IPS-20b (cell line): ENCODE results near the gene SELPLG.
"Not testable (repeated sequence)": the region's sequence is repeated elsewhere in the genome, so short reads cannot be mapped to it uniquely, and the experiment has no call there.

Experiments
- H3K27ac ChIP-seq: one replicate; pipeline ENCODE4 v1.5.1; 2013; ENCODE audit warnings: low read length
- H3K27me3 ChIP-seq: 2 replicates; pipeline ENCODE4 v1.6.1; 2013; ENCODE audit warnings: mild to moderate bottlenecking, low read length, inconsistent platforms; ENCODE audit not compliant: insufficient read depth
- H3K36me3 ChIP-seq: 2 replicates; pipeline ENCODE4 v1.6.1; 2013; ENCODE audit warnings: low read depth, mild to moderate bottlenecking, inconsistent platforms, low read length, moderate library complexity; ENCODE audit not compliant: insufficient read depth
- H3K4me1 ChIP-seq: 2 replicates; pipeline ENCODE4 v1.6.1; 2013; ENCODE audit warnings: mild to moderate bottlenecking, control low read depth, inconsistent platforms, low read length, moderate library complexity; ENCODE audit not compliant: insufficient read depth
- H3K4me3 ChIP-seq: 2 replicates; pipeline ENCODE4 v1.5.1; 2013; ENCODE audit warnings: mild to moderate bottlenecking, low read length, inconsistent platforms
- H3K9ac ChIP-seq: 2 replicates; pipeline ENCODE4 v1.6.1; 2013; ENCODE audit warnings: low read depth, mild to moderate bottlenecking, inconsistent platforms, low read length, moderate library complexity
- H3K9me3 ChIP-seq: 2 replicates; pipeline ENCODE4 v1.6.1; 2013; ENCODE audit warnings: mild to moderate bottlenecking, low read depth, low read length, inconsistent platforms; ENCODE audit not compliant: insufficient read depth

The SELPLG gene

DNA sequence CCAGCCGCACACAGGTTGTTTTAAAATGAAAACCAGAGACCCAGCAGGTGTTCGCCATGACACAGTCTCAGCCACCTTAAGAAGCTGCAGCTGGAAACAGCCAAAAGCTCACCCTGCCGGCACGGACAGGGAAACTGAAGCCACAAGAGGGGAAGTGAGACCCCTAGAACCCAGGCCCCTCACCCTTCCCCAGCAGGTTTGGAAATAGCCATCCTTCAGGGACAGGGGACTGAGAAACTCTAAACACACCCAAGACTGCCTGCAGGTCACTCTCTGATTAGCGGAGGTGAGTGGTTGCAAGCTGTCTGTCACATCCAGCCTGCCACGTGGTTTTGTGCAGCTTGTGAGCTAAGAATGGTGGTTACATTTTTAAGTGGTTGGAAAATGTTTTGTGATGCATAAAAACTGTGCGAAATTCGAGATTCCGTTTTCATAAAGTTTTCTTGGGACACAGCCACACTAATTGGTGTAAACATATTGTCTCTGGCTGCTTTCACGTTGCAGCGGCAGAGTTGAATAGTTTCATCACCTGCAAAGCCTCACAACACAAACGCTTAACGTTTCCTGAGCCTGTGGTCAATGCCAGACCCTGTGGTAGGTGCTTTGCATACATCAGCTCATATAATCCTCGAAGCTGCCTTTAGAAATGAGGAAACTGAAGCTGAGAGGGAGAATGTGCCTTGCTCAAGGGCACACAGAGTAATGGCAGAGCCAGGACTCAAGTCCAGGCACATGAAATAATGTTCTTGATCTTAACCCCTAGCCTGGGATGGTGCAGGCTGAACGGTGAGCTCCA is 1.7 kb upstream of the SELPLG start:
- Histone ChIP-seq H3K27ac (no peak overlapping the region), H3K9ac (peak overlapping the region; percentile 27; the same call in 1 of the 2 replicates), H3K27me3 (no peaks in the 10 kb centered on the region), H3K4me3 (no peak overlapping the region), H3K36me3 (no peaks in the 10 kb centered on the region), H3K9me3 (no peaks in the 10 kb centered on the region), H3K4me1 (peaks cover 38% of the 10 kb centered on the region)

DNA sequence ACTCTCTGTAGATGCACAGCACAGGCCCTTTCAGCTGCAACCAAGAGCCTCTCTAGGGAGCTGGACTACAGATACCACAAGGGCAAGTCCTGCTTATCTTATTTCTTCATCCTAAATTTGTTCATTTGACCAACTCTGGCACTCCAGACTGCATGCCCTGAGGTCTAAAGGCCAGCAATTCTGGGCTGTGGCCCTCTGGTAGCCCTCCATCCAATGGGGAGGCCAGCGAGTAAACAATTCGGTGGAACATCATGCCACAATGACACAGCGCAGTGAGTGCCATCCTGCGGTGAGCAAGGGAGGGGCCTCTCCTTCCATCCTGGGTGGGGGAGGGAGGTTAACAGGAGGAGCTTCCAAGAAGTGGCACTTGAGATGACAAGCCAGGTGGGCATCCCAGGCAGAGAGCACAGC is 652 bp upstream of the SELPLG start:
- Histone ChIP-seq H3K9ac (no peak overlapping the region), H3K4me3 (no peak overlapping the region), H3K27me3 (no peaks in the 10 kb centered on the region), H3K4me1 (peaks cover 38% of the 10 kb centered on the region), H3K36me3 (no peaks in the 10 kb centered on the region), H3K9me3 (no peaks in the 10 kb centered on the region), H3K27ac (no peak overlapping the region)

DNA sequence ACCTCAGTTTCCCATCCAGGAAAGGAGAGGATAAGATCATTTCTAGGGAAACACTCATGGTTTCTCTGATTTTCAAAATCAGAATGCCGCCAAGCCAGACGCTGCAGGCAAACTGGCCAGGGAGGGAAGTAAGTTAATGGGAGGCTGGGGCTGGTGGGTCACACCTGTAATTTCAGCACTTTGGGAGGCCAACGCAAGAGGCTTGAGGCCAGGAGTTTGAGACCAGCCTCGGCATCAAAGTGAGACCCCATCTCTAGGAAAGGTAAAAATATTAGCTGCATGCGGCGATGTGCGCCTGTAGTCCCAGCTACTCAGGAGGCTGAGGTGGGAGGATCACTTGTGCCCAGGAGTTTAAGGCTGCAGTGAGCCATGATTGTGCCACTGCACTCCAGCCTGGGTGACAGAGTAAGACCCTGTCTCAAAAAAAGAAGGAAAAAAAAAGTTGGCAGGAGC is 587 bp downstream of the SELPLG start:
- H3K4me3 ChIP-seq, result no peak overlapping the region
- H3K4me1 ChIP-seq, result peaks cover 27% of the 10 kb centered on the region
- H3K9ac ChIP-seq, result no peak overlapping the region
- H3K36me3 ChIP-seq, result no peaks in the 10 kb centered on the region
- H3K27me3 ChIP-seq, result no peaks in the 10 kb centered on the region
- no peak overlapping the region for H3K27ac ChIP-seq
- no peaks in the 10 kb centered on the region for H3K9me3 ChIP-seq

DNA sequence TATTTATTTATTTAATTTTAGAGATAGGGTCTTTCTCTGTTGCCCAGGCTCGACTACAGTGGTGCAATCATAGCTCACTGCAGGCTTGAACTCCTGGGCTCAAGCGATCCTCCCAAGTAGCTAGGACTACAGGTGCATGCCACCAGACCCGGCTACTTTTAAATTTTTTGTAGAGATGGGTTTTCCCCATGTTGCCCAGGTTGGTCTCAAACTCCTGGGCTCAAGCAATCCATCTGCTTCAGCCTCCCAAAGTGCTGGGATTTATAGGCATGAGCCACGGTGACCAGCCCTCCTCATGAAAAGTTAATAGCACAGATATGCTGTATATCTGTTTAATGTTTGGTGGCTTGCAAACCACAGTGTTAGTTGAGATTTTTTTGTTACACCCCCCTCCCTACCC is 2.4 kb downstream of the SELPLG start:
- H3K27ac ChIP-seq, H3K9me3 ChIP-seq, H3K36me3 ChIP-seq, H3K4me3 ChIP-seq, H3K9ac ChIP-seq, H3K27me3 ChIP-seq: not testable (repeated sequence)
- peaks cover 14% of the 10 kb centered on the region for H3K4me1 ChIP-seq

DNA sequence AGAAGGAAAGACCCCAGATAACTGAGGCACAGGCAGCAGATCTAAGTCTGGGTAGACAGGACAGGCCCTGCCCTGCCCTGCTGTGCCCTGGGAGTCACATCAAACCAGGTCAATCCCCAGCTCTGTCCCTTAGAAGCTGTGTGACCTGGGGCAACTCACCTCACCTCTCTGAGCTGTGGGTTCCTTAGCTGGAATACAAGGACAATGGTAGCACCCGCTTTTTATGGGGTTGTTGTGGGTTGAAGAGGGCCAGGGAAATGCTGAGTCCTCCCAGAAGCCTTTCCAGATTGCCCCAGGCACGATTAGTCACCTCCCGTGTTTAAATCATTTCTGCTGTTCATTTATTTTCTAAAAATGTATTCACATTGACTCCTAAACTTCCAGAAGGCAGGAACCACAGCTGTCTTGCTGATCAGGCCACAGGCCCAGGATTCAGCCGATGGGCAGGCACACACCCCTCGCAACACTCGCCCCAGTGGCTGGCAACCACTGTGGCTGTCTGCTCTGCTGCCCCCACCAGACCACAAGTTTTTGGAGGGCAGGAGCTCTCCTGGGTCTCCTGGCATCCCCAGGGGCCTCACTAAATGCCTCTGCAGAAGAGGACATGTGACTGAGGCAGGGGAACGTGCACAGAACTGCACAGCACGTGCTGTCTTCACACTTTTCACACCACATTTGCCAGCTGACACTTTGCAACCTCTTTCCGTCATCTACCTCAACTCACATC is 3.0 kb downstream of the SELPLG start:
- Histone ChIP-seq H3K9me3 (no peaks in the 10 kb centered on the region), H3K4me3 (no peak overlapping the region), H3K27me3 (no peaks in the 10 kb centered on the region), H3K9ac (no peak overlapping the region), H3K27ac (no peak overlapping the region), H3K4me1 (peaks cover 16% of the 10 kb centered on the region), H3K36me3 (no peaks in the 10 kb centered on the region)

DNA sequence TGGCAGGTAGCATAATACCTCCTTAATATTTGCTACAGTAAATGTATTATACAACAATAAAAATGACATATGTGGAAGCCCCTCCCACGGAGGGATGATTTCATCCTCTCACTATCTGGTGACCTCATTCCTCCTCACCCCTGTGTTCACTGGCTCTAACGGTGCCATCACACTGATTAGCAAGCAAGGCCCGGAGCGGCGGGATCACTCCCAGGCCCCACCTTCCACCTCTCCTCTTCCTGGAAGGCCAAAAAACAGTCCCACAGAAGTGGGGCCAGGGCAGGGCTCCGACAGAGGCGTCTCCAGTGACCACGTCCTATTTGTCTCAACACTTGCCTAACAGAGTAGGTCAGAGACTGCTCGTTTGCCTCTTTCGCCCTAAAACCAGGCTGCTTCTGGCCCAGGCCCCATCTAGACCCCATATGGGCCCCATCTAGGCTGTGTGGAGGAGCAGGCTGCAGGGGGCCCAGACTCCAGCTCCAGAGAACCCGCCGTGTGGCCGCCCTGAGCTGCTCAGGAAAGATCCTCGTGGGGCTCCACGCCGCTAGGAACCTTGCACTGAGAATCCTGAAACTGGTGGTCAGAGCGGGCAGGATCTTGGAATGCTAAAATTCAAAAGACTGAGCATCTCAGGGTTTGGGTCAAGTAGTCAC is 3.7 kb downstream of the SELPLG start:
- Histone ChIP-seq H3K9me3 (no peaks in the 10 kb centered on the region), H3K27ac (no peak overlapping the region), H3K4me3 (no peak overlapping the region), H3K4me1 (peaks cover 16% of the 10 kb centered on the region), H3K36me3 (no peaks in the 10 kb centered on the region), H3K27me3 (no peaks in the 10 kb centered on the region), H3K9ac (no peak overlapping the region)

DNA sequence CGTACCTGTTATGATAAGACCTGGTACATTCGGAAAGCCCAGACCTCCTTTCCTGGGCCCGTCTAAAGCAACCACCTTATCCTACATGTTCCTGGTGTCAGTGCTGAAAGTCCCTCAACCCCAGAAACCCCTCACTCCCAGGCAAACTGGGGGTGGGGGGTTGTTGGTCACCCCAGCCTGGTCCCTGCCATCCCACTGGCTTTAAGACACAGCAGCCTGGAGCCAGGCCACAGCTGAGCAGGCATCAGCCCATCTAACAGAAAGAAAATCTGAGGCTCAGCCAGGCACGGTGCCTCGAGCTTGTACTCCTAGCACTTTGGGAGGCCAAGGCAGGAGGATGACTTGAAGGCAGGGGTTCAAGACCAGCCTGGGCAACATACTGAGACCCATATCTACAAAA is 4.5 kb downstream of the SELPLG start:
- Histone ChIP-seq H3K36me3 (no peaks in the 10 kb centered on the region), H3K4me3 (no peak overlapping the region), H3K27me3 (no peaks in the 10 kb centered on the region), H3K9me3 (no peaks in the 10 kb centered on the region), H3K9ac (no peak overlapping the region; the same call in 1 of the 2 replicates), H3K4me1 (peaks cover 12% of the 10 kb centered on the region), H3K27ac (no peak overlapping the region)

DNA sequence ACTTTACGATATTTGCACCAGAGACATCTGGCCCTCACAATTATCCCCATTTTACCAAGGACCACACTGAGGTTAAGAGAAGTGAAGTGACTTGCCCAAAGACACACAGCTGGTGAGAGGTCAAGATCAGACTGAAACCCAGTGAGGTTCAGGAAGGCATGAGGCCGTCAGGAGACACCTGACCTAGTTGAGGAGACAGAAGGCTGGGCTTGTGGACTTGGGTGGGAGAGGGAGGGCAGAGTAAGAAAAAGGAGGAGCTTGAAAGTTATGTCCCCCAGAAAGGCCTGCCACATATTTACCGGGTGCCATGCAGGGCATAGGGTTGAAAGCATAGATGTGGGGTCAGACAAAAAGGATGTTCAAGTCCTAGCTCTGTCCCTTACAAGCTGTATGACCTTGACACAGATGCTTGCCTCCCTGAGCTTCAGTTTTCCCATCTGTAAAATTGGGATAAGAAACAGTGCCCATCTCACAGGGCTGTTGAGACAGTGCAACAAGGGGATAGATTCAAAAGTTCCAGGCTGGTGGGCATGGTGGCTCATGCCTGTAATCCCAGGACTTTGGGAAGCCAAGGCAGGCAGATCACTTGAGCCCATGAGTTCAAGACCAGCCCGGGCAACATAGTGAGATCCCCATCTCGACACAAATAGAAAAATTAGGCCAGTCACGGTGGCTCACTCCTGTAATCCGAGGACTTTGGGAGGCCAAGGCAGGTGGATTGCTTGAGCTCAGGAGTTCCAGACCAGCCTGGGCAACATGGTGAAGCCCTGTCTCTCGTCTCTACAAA is 6.4 kb downstream of the SELPLG start:
- Histone ChIP-seq H3K4me3 (no peak overlapping the region), H3K4me1 (peaks cover 8% of the 10 kb centered on the region), H3K27me3 (no peaks in the 10 kb centered on the region), H3K27ac (no peak overlapping the region), H3K36me3 (no peaks in the 10 kb centered on the region), H3K9me3 (no peaks in the 10 kb centered on the region), H3K9ac (no peak overlapping the region)

DNA sequence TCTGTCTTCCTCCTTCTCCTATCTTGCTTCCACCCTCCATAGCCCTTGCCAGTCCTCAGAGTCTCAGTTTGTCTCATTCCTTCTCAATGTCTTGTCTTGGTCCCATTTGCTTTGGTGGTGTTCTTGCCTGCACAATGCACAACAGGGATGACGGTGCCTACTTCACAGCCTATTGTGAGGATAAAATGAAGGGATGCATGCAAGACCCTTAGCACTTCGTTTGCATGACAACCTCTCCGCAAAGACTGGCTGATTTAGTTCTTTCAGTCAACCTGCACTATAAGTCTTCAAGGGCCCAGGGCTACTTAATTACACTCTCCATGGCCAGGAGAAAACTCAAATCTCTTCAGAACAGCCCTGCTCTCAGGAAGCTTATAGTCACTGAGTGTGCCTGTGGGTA is 8.5 kb downstream of the SELPLG start:
- Histone ChIP-seq H3K9me3 (no peaks in the 10 kb centered on the region), H3K27ac (no peak overlapping the region), H3K9ac (no peak overlapping the region), H3K4me3 (no peak overlapping the region), H3K27me3 (no peaks in the 10 kb centered on the region), H3K4me1 (peaks cover 8% of the 10 kb centered on the region), H3K36me3 (no peaks in the 10 kb centered on the region)

DNA sequence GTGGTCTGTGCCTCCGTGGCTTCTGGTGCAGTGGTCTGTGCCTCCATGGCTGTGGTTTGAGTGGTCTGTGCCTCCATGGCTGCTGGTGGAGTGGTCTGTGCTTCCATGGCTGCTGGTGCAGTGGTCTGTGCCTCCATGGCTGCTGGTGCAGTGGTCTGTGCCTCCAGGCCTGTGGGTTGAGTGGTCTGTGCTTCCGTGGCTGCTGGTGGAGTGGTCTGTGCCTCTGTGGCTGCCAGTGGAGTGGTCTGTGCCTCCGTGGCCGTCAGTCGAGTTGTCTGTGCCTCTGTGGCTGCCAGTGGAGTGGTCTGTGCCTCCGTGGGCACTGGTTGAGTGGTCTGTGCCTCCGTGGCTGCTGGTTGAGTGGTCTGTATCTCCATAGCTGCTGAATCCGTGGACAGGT is 10.1 kb downstream of the SELPLG start:
- H3K4me1 ChIP-seq, result peaks cover 8% of the 10 kb centered on the region

DNA sequence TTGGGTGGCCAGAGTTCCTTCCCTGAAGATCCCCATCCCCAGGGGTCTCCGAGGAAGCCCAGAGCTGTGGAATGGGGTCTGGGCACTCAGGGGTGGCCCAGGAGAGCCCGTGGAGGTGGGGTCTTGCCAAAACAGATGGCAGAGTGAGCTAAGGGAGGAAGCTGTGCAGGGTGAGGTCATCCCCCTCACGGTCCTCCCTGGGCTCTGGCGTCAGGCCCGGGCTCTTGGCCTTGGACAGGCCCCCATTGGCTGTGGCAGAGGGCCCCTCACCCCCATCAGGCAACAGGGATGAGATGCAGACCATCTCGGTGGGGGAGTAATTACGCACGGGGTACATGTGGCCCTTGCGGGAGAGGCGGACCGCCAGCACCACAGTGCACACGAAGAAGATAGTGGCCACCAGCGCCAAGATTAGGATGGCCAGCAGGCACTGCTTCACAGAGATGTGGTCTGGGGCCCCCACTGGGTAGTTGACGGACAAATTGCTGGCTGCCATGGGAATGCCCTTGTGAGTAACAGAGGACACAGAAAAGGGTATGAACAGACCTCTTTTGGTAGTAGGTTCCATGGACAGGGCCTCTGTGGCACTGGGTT is 10.7 kb downstream of the SELPLG start:
- H3K9me3 ChIP-seq, result no peaks in the 10 kb centered on the region
- no peak overlapping the region for H3K9ac ChIP-seq
- no peaks in the 10 kb centered on the region for H3K36me3 ChIP-seq
- H3K27me3 ChIP-seq, result no peaks in the 10 kb centered on the region
- H3K27ac ChIP-seq, result no peak overlapping the region
- no peak overlapping the region for H3K4me3 ChIP-seq
- H3K4me1 ChIP-seq, result peaks cover 8% of the 10 kb centered on the region

More for the DNA sequence above, 10.1 kb downstream of the SELPLG start:
- Histone ChIP-seq H3K9ac (no peak overlapping the region), H3K27me3 (no peaks in the 10 kb centered on the region), H3K27ac (no peak overlapping the region), H3K36me3 (no peaks in the 10 kb centered on the region), H3K4me3 (no peak overlapping the region), H3K9me3 (no peaks in the 10 kb centered on the region)
